ENCODE data around the gene SHKBP1.

The SHKBP1 gene

GRCh38 chr19:40608957-40609356, 32.3 kb downstream of the SHKBP1 start:
- no peak for TF ChIP-seq ZFP30 (CRISPR knock-in tag; IDR thresholded peaks at IDR 0.05)
- no peak for TF ChIP-seq SNAI2 (CRISPR knock-in tag; IDR thresholded peaks at IDR 0.05)
- no peak for TF ChIP-seq TOX (CRISPR knock-in tag; IDR thresholded peaks at IDR 0.05; ENCODE audit: borderline replicate concordance)
- TF ChIP-seq TSHZ2 (CRISPR knock-in tag; IDR thresholded peaks at IDR 0.05): no peak
- no peak for TF ChIP-seq CSRNP3 (CRISPR knock-in tag; IDR thresholded peaks at IDR 0.05)
- no peak for TF ChIP-seq ZNF70 (CRISPR knock-in tag; IDR thresholded peaks at IDR 0.05)
- no peak for TF ChIP-seq BACH2 (CRISPR knock-in tag; IDR thresholded peaks at IDR 0.05; ENCODE audit: borderline replicate concordance)
- TF ChIP-seq CREB5 (CRISPR knock-in tag; IDR thresholded peaks at IDR 0.05; ENCODE audit: low read depth): no peak
- TF ChIP-seq ZNF8 (CRISPR knock-in tag; IDR thresholded peaks at IDR 0.05): no peak
- TF ChIP-seq PPARA (CRISPR knock-in tag; IDR thresholded peaks at IDR 0.05; ENCODE audit: borderline replicate concordance): no peak
- TF ChIP-seq GLIS3 (CRISPR knock-in tag; IDR thresholded peaks at IDR 0.05): no peak
- no peak for TF ChIP-seq ZC3H10 (CRISPR knock-in tag; IDR thresholded peaks at IDR 0.05)
- no peak for TF ChIP-seq POU6F1 (CRISPR knock-in tag; IDR thresholded peaks at IDR 0.05; ENCODE audit: borderline replicate concordance, low read depth)
- no peak for TF ChIP-seq ZFP3 (CRISPR knock-in tag; IDR thresholded peaks at IDR 0.05)
- ATAC-seq: no peak

GRCh38 chr19:40609561-40610395, 33.1 kb downstream of the SHKBP1 start:
- ATAC-seq: peak; percentile 84
- no peak for TF ChIP-seq CREB5 (CRISPR knock-in tag; IDR thresholded peaks at IDR 0.05; ENCODE audit: low read depth)
- no peak for TF ChIP-seq ZFP3 (CRISPR knock-in tag; IDR thresholded peaks at IDR 0.05)
- no peak for TF ChIP-seq ZFP30 (CRISPR knock-in tag; IDR thresholded peaks at IDR 0.05)
- no peak for TF ChIP-seq TOX (CRISPR knock-in tag; IDR thresholded peaks at IDR 0.05; ENCODE audit: borderline replicate concordance)
- TF ChIP-seq ISL1 (CRISPR knock-in tag; IDR thresholded peaks at IDR 0.05): no peak
- no peak for TF ChIP-seq POU6F1 (CRISPR knock-in tag; IDR thresholded peaks at IDR 0.05; ENCODE audit: borderline replicate concordance, low read depth)
- TF ChIP-seq BACH2 (CRISPR knock-in tag; IDR thresholded peaks at IDR 0.05; ENCODE audit: borderline replicate concordance): no peak
- no peak for TF ChIP-seq CSRNP3 (CRISPR knock-in tag; IDR thresholded peaks at IDR 0.05)
- no peak for TF ChIP-seq ZC3H10 (CRISPR knock-in tag; IDR thresholded peaks at IDR 0.05)

Data from SK-N-SH treated with all-trans-retinoic acid at 6 μM for 48 hours (cell line).